Panc1 (cell line): ENCODE measurements around the gene UNC93A. TPM values are rescaled to one million over a fixed set of nuclear protein-coding genes. Genes with fewer than 3 reads are reported as not detected.

Experiments
- ATAC-seq: fragments of 200-7000 bp; cut with Tn5 transposase; 2 replicates; pipeline ENCODE4 v1.9.1; 2020; ENCODE audit warnings: mild to moderate bottlenecking, moderate library complexity
- BruUV-seq: library from RNA; stranded (reverse); fragments of 400-500 nt; replicated peaks from 2 replicates; lab custom pipeline; 2021; lab: Mats Ljungman, UMichigan
- CTCF ChIA-PET: fragments of 300-600 bp; sonication (Branson Sonifier 250); formaldehyde crosslinking; loops from one replicate; lab custom pipeline; 2022; ENCODE audit warnings: antibody characterized with exemption; lab: Charles Lee
- POLR2A ChIA-PET: fragments of 300-600 bp; sonication (Branson Sonifier 250); formaldehyde crosslinking; loops from one replicate; lab custom pipeline; 2022; ENCODE audit warnings: antibody characterized with exemption; lab: Charles Lee
- DNase-seq: peaks from one replicate; pipeline ENCODE4 v3.0.0-alpha.2; 2010; ENCODE audit warnings: low read depth, low spot score
- H3K27ac ChIP-seq: 2 replicates; pipeline ENCODE4 v1.5.1; 2011; ENCODE audit warnings: mild to moderate bottlenecking, low read length, inconsistent platforms
- H3K27me3 ChIP-seq: fragments of 200-500 bp; sonication (Bioruptor generic); 2 replicates; pipeline ENCODE4 v1.6.0; 2014; ENCODE audit warnings: low read length, inconsistent platforms; ENCODE audit not compliant: control insufficient read depth, insufficient read depth
- H3K36me3 ChIP-seq: fragments of 200-500 bp; sonication (Bioruptor generic); 2 replicates; pipeline ENCODE4 v1.5.1; 2014; ENCODE audit warnings: inconsistent platforms, mild to moderate bottlenecking, low read length, moderate library complexity; ENCODE audit not compliant: control insufficient read depth, insufficient read depth
- H3K4me1 ChIP-seq: 2 replicates; pipeline ENCODE4 v1.5.1; 2011; ENCODE audit warnings: inconsistent platforms, mild to moderate bottlenecking, low read length, moderate library complexity; ENCODE audit not compliant: control insufficient read depth, insufficient read depth
- H3K4me3 ChIP-seq, 2 experiments: 2 replicates each; pipeline ENCODE4 v1.5.1; 2011 to 2012; ENCODE audit warnings: low read depth in 2 of 2, low read length in 2 of 2, mild to moderate bottlenecking in 2 of 2, inconsistent platforms in 1 of 2, moderate library complexity in 1 of 2
- H3K9me3 ChIP-seq: fragments of 200-500 bp; sonication (Bioruptor generic); 2 replicates; pipeline ENCODE4 v1.5.1; 2014; ENCODE audit warnings: low read depth, mild to moderate bottlenecking, inconsistent platforms, low read length, moderate library complexity; ENCODE audit not compliant: control insufficient read depth, insufficient read depth
- POLR2AphosphoS5 ChIP-seq: IDR thresholded peaks from 2 replicates; pipeline ENCODE4 v1.6.1; 2012; ENCODE audit warnings: mild to moderate bottlenecking, low read depth, low read length, moderate library complexity
- SIN3A ChIP-seq: IDR thresholded peaks from 2 replicates; pipeline ENCODE4 v1.6.1; 2012; ENCODE audit warnings: low read depth, mild to moderate bottlenecking, low read length, moderate library complexity, borderline replicate concordance; ENCODE audit not compliant: insufficient read depth
- TCF7L2 ChIP-seq: IDR thresholded peaks from 2 replicates; pipeline ENCODE4 v1.6.1; 2011; ENCODE audit warnings: mild to moderate bottlenecking, low read depth, low read length, inconsistent platforms
- in situ Hi-C: cut with HindIII; loops from 2 replicates; pipeline ENCODE4 v1.10.0; 2016; ENCODE audit warnings: low sequenced_read_pairs, low pct_unique_long_range_greater_than_20kb
- intact Hi-C: fragments of 100-400 bp; cut with micrococcal nuclease; formaldehyde crosslinking; loops from one replicate; pipeline ENCODE4 v1.10.0; 2022; ENCODE audit not compliant: unreplicated experiment
- total RNA-seq: library from RNA; stranded (reverse); gene quantifications from one replicate; pipeline ENCODE4 v1.2.1, GENCODE V29; 2021; ENCODE audit not compliant: unreplicated experiment
- TF ChIP-seq, protein P1 (sequence below), 2 experiments: IDR thresholded peaks; 2 replicates each; pipeline ENCODE4 v1.6.1; 2011 to 2012; ENCODE audit warnings: low read depth in 2 of 2, control low read depth in 1 of 2, low read length in 1 of 2, mild to moderate bottlenecking in 1 of 2, moderate library complexity in 1 of 2; ENCODE audit not compliant: insufficient read depth in 1 of 2
- TF ChIP-seq, protein P2 (sequence below): fragments of 450-650 bp; IDR thresholded peaks from 2 replicates; pipeline ENCODE4 v1.5.1; 2017; ENCODE audit warnings: mild to moderate bottlenecking

Gene UNC93A
- total RNA-seq, 1 experiment from 2014 or later, result not detected

DNA sequence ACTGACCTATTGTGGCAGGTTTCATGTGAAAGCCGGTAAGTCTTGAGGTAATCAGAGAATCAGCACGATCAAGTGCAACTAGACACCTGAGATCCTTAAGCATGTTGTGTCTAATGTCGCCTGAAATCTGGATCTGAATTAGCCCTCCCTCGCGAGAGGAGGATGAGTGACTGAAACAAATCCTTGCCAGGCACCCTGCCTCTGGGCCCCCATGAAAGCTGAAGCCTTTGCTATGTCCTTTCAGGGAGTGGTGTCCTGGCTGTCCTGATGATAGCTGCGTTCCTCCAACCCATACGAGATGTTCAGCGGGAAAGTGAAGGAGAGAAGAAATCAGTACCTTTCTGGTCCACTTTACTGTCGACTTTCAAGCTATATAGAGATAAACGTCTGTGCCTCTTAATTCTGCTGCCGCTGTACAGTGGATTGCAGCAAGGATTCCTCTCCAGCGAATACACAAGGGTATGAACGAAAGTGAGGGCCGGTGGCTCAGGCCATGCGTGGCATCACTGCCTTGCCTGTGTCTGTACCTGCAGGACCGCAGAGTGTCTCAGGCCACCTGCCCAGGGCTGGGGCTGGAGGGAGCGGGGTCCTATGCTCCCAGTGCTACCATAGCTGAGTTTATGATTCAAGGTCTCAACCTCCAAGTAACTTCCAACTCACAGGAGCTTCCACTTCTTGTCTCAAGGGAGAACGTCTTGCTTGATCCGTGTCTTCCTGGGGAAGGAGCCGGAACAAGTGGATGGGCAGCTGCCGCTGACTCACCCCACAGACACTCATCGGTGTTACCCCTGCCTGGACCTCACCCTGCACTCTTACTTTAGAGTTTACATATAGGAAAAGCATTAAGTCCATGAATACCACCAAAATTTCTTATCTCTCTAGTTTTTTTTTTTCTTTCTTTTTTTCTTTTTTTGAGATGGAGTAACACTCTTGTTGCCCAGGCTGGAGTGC is 12.8 kb downstream of the UNC93A start:
- BruUV-seq, result no TSS peak
- no peak overlapping the region for H3K27ac ChIP-seq
- H3K27me3 ChIP-seq, result no peaks in the 10 kb centered on the region
- TF ChIP-seq, protein P1, sequence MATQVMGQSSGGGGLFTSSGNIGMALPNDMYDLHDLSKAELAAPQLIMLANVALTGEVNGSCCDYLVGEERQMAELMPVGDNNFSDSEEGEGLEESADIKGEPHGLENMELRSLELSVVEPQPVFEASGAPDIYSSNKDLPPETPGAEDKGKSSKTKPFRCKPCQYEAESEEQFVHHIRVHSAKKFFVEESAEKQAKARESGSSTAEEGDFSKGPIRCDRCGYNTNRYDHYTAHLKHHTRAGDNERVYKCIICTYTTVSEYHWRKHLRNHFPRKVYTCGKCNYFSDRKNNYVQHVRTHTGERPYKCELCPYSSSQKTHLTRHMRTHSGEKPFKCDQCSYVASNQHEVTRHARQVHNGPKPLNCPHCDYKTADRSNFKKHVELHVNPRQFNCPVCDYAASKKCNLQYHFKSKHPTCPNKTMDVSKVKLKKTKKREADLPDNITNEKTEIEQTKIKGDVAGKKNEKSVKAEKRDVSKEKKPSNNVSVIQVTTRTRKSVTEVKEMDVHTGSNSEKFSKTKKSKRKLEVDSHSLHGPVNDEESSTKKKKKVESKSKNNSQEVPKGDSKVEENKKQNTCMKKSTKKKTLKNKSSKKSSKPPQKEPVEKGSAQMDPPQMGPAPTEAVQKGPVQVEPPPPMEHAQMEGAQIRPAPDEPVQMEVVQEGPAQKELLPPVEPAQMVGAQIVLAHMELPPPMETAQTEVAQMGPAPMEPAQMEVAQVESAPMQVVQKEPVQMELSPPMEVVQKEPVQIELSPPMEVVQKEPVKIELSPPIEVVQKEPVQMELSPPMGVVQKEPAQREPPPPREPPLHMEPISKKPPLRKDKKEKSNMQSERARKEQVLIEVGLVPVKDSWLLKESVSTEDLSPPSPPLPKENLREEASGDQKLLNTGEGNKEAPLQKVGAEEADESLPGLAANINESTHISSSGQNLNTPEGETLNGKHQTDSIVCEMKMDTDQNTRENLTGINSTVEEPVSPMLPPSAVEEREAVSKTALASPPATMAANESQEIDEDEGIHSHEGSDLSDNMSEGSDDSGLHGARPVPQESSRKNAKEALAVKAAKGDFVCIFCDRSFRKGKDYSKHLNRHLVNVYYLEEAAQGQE (IDR thresholded peaks at IDR 0.05; ENCODE audit: insufficient read depth in 1 of 2, low read depth in 2 of 2, low read length in 1 of 2), result no peak
- intact Hi-C loops, result no loop called here
- no peaks in the 10 kb centered on the region for H3K4me1 ChIP-seq
- H3K4me3 ChIP-seq, result no peak overlapping the region
- ChIA-PET CTCF (no interaction called here), POLR2A (no interaction called here)
- no peaks in the 10 kb centered on the region for H3K9me3 ChIP-seq
- in situ Hi-C loops, result no loop called here
- ATAC-seq (no peak), DNase-seq (no peak)
- no peaks in the 10 kb centered on the region for H3K36me3 ChIP-seq

DNA sequence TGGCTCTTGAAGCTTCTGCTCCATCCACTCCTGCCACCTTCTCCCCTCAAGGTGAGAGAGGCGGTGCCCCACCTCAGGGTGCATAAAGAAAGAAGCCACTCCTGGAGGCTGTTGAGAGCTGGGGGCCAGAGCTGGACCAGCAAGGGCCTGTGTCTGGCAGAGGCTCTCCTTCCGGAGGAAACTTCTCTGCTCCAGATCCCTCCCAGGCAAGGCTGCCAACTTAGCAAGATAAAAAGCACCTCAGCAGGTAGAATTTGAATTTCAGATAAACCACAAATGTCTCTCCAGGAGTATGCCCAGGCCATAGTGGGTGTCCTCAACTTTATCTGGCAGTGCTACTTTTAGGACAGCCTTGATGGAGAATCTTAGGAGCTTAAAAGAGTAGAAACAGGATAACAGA is 13.8 kb downstream of the UNC93A start:
- Histone ChIP-seq H3K9me3 (no peaks in the 10 kb centered on the region), H3K36me3 (no peaks in the 10 kb centered on the region), H3K4me1 (no peaks in the 10 kb centered on the region), H3K27ac (no peak overlapping the region), H3K4me3 (no peak overlapping the region), H3K27me3 (no peaks in the 10 kb centered on the region)
- ATAC-seq (no peak), DNase-seq (no peak)
- BruUV-seq, result no TSS peak
- intact Hi-C loops, result loop anchor here (5.0 kb wide), 1 partner anchor 52 kb away; no protein-coding TSS in a partner anchor
- TF ChIP-seq SIN3A (no peak), POLR2AphosphoS5 (no peak), TCF7L2 (no peak)
- TF ChIP-seq, protein P2, sequence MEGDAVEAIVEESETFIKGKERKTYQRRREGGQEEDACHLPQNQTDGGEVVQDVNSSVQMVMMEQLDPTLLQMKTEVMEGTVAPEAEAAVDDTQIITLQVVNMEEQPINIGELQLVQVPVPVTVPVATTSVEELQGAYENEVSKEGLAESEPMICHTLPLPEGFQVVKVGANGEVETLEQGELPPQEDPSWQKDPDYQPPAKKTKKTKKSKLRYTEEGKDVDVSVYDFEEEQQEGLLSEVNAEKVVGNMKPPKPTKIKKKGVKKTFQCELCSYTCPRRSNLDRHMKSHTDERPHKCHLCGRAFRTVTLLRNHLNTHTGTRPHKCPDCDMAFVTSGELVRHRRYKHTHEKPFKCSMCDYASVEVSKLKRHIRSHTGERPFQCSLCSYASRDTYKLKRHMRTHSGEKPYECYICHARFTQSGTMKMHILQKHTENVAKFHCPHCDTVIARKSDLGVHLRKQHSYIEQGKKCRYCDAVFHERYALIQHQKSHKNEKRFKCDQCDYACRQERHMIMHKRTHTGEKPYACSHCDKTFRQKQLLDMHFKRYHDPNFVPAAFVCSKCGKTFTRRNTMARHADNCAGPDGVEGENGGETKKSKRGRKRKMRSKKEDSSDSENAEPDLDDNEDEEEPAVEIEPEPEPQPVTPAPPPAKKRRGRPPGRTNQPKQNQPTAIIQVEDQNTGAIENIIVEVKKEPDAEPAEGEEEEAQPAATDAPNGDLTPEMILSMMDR, result no peak
- TF ChIP-seq, protein P1 (IDR thresholded peaks at IDR 0.05; ENCODE audit: insufficient read depth in 1 of 2, low read depth in 2 of 2, low read length in 1 of 2), result no peak
- in situ Hi-C loops, result no loop called here
- ChIA-PET CTCF (no interaction called here), POLR2A (no interaction called here)
